ENCODE data around the gene ACSL5. TPM values are rescaled to one million over a fixed set of nuclear protein-coding genes. Genes with fewer than 3 reads are reported as not detected.

The ACSL5 gene
- total and polyA plus RNA-seq, 2 donors (not counting 1 experiment from before 2014, with no cell fraction given): 31.5 to 36.2 TPM

GRCh38 chr10:112365451-112365850, 8.5 kb upstream of the ACSL5 start:
- no peaks in the 10 kb centered on the region for H3K4me1 ChIP-seq (ENCODE audit: control insufficient read depth in 2 of 2, insufficient read depth in 2 of 2, low read length in 2 of 2)
- no peaks in the 10 kb centered on the region for H3K79me2 ChIP-seq (ENCODE audit: control insufficient read depth, insufficient read depth, low read length)
- no peak overlapping the region for H3K27ac ChIP-seq (ENCODE audit: low read length in 2 of 2)
- TF ChIP-seq EZH2 (IDR thresholded peaks at IDR 0.05; ENCODE audit: borderline replicate concordance, insufficient read depth, low read depth, low read length, poor library complexity, severe bottlenecking): no peak
- TF ChIP-seq, protein P1, sequence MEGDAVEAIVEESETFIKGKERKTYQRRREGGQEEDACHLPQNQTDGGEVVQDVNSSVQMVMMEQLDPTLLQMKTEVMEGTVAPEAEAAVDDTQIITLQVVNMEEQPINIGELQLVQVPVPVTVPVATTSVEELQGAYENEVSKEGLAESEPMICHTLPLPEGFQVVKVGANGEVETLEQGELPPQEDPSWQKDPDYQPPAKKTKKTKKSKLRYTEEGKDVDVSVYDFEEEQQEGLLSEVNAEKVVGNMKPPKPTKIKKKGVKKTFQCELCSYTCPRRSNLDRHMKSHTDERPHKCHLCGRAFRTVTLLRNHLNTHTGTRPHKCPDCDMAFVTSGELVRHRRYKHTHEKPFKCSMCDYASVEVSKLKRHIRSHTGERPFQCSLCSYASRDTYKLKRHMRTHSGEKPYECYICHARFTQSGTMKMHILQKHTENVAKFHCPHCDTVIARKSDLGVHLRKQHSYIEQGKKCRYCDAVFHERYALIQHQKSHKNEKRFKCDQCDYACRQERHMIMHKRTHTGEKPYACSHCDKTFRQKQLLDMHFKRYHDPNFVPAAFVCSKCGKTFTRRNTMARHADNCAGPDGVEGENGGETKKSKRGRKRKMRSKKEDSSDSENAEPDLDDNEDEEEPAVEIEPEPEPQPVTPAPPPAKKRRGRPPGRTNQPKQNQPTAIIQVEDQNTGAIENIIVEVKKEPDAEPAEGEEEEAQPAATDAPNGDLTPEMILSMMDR (IDR thresholded peaks at IDR 0.05): no peak
- H3K9me3 ChIP-seq (ENCODE audit: control extremely low read depth in 1 of 3, control insufficient read depth in 2 of 3, insufficient read depth in 1 of 3, low read length in 2 of 3): peaks cover 0 to under 1% (median 0%) of the 10 kb centered on the region in 3 donors
- Mint-ChIP-seq H3K4me1 (peaks cover 3% of the 10 kb centered on the region), H3K9me3 (ENCODE audit: insufficient read depth) (no peaks in the 10 kb centered on the region), H3K4me3 (no peak overlapping the region), H3K27me3 (peaks cover 10% of the 10 kb centered on the region), H3K27ac (no peak overlapping the region)
- intact Hi-C loops (cut with micrococcal nuclease): no loop called here
- ATAC-seq (ENCODE audit: low read depth): no peak
- no CpG with 5 or more reads among the region's 6 CpGs for WGBS (ENCODE audit: insufficient coverage)
- no peak overlapping the region for H3K4me2 ChIP-seq (replicated peaks; ENCODE audit: low read depth, low read length, poor library complexity, severe bottlenecking)
- ChIA-PET POLR2A (no interaction called here), CTCF (no interaction called here)
- no peaks in the 10 kb centered on the region for H3K36me3 ChIP-seq (replicated peaks in 1 of 2; ENCODE audit: control extremely low read depth in 1 of 2, control insufficient read depth in 1 of 2, extremely low read depth in 1 of 2, insufficient read depth in 2 of 2, low read length in 1 of 2)
- no peak for DNase-seq
- no peak overlapping the region for H3K9ac ChIP-seq (ENCODE audit: low read length)
- no peak overlapping the region for H3K4me3 ChIP-seq (ENCODE audit: control extremely low read depth in 1 of 5, extremely low read depth in 1 of 5, insufficient read depth in 1 of 5, low read depth in 2 of 5, low read length in 4 of 5)
- no peaks in the 10 kb centered on the region for H3K27me3 ChIP-seq (replicated peaks in 1 of 4; ENCODE audit: control extremely low read depth in 1 of 4, control insufficient read depth in 3 of 4, insufficient read depth in 4 of 4, low read length in 3 of 4)
- no peaks in the 10 kb centered on the region for H4K20me1 ChIP-seq (ENCODE audit: control insufficient read depth, insufficient read depth, low read length, poor library complexity, severe bottlenecking)
- H2AFZ ChIP-seq (ENCODE audit: insufficient read depth, low read depth, low read length, poor library complexity, severe bottlenecking): no peak overlapping the region

DNA sequence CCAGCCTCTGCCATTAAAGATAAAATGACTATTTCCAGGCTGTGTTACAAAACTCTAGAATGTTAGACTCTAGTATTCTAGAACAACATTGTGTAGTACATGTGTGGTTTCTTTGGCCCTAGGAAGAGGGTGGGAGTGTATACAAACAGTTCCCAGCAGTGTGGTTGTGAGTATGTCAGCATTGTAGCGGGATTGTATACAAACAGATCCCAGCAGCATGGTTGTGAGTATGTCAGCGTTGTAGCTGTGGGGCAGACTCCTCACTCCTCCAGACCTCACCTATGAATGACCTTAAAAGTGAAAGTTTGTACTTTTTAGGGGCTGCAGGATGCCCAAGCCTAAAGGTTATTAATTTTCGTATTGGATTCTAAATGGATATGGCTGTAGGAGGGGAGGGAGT, 6.9 kb upstream of the ACSL5 start:
- H2AFZ ChIP-seq (ENCODE audit: insufficient read depth, low read depth, low read length, poor library complexity, severe bottlenecking): no peak overlapping the region
- CTCF ChIA-PET: no interaction called here
- ATAC-seq (ENCODE audit: low read depth) (no peak), DNase-seq (no peak)
- H3K27ac ChIP-seq (ENCODE audit: low read length in 2 of 2): no peak overlapping the region
- no peaks in the 10 kb centered on the region for H4K20me1 ChIP-seq (ENCODE audit: control insufficient read depth, insufficient read depth, low read length, poor library complexity, severe bottlenecking)
- no peak overlapping the region for H3K4me3 Mint-ChIP-seq
- H3K9ac ChIP-seq (ENCODE audit: low read length): no peak overlapping the region
- H3K4me3 ChIP-seq (ENCODE audit: control extremely low read depth in 1 of 5, extremely low read depth in 1 of 5, insufficient read depth in 1 of 5, low read depth in 2 of 5, low read length in 4 of 5): no peak overlapping the region
- H3K36me3 ChIP-seq (replicated peaks in 1 of 2; ENCODE audit: control extremely low read depth in 1 of 2, control insufficient read depth in 1 of 2, extremely low read depth in 1 of 2, insufficient read depth in 2 of 2, low read length in 1 of 2): no peaks in the 10 kb centered on the region
- peaks cover 0 to 3% (median 0%) of the 10 kb centered on the region in 3 donors for H3K9me3 ChIP-seq (ENCODE audit: control extremely low read depth in 1 of 3, control insufficient read depth in 2 of 3, insufficient read depth in 1 of 3, low read length in 2 of 3)
- 80% methylated on average over 1 of the region's 3 CpGs for WGBS (ENCODE audit: insufficient coverage)
- H3K9me3 Mint-ChIP-seq (ENCODE audit: insufficient read depth): no peaks in the 10 kb centered on the region
- no peak overlapping the region for H3K27ac Mint-ChIP-seq
- no peak overlapping the region for H3K4me2 ChIP-seq (replicated peaks; ENCODE audit: low read depth, low read length, poor library complexity, severe bottlenecking)
- TF ChIP-seq, protein P1 (IDR thresholded peaks at IDR 0.05): no peak
- no peak for TF ChIP-seq EZH2 (IDR thresholded peaks at IDR 0.05; ENCODE audit: borderline replicate concordance, insufficient read depth, low read depth, low read length, poor library complexity, severe bottlenecking)
- H3K4me1 ChIP-seq (ENCODE audit: control insufficient read depth in 2 of 2, insufficient read depth in 2 of 2, low read length in 2 of 2): no peaks in the 10 kb centered on the region
- intact Hi-C loops (cut with micrococcal nuclease): no loop called here
- no peaks in the 10 kb centered on the region for H3K27me3 ChIP-seq (replicated peaks in 1 of 4; ENCODE audit: control extremely low read depth in 1 of 4, control insufficient read depth in 3 of 4, insufficient read depth in 4 of 4, low read length in 3 of 4)
- peaks cover 5% of the 10 kb centered on the region for H3K27me3 Mint-ChIP-seq
- POLR2A ChIA-PET: no interaction called here
- H3K79me2 ChIP-seq (ENCODE audit: control insufficient read depth, insufficient read depth, low read length): no peaks in the 10 kb centered on the region
- peaks cover 3% of the 10 kb centered on the region for H3K4me1 Mint-ChIP-seq

Measured in B cell (primary cell).